ENCODE data around the gene HPN.
"Not testable (repeated sequence)": the region's sequence is repeated elsewhere in the genome, so short reads cannot be mapped to it uniquely, and the experiment has no call there.

Gene HPN

DNA sequence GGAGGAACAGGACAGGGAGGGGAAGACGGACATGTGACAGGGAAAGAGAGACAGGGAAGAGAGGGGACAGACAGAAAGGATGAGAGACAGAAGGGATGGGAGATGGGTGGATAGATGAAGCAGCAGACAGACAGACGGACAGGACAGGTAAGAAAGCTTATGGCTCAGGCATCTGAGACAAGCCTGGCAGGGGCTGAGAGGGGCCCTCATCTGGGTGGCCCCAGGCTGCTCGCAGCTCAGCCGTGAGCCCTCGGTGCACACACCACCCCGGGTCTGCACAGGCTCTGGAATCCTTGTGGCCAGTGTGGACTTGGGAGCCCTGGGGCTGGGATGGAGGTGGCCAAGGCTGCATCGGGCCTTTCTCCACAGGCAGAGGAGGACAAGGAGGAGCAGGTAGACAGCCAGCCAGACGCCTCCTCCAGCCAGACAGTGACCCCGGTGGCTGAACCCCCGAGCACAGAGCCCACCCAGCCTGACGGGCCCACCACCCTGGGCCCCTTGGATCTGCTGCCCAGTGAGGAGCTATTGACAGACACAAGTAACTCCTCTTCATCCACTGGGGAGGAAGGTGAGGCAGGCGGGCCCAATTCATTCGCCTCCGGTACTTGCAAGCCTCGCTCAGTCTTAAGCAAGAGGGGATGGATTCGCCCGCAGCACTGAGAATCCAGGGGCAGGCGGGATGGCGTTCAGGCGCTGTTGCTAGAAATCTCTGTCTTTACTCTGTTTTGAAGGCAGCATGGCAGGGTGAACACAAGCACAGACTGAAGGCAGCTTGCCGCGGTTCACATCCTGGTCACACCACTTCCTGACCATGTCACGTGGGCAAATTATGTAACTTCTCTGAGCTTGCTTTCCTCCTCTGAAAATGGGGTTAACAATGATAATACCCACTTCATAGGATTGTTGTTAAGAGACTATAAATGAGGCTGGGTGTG lies 27.4 kb upstream of the HPN start:
- DNase-seq = no peak
- Histone ChIP-seq H3K9me3 (ENCODE audit: severe bottlenecking) (peaks cover 3% of the 10 kb centered on the region), H3K4me3 (ENCODE audit: low read depth, low read length) (no peak overlapping the region), H3K27me3 (ENCODE audit: insufficient read depth, low read depth, severe bottlenecking) (no peaks in the 10 kb centered on the region), H3K27ac (peak overlapping the region; percentile 61; the same call in 1 of the 2 replicates), H3K36me3 (peaks cover 94% of the 10 kb centered on the region)
- no peak for TF ChIP-seq CTCF (IDR thresholded peaks at IDR 0.05; ENCODE audit: low read depth, low read length)

DNA sequence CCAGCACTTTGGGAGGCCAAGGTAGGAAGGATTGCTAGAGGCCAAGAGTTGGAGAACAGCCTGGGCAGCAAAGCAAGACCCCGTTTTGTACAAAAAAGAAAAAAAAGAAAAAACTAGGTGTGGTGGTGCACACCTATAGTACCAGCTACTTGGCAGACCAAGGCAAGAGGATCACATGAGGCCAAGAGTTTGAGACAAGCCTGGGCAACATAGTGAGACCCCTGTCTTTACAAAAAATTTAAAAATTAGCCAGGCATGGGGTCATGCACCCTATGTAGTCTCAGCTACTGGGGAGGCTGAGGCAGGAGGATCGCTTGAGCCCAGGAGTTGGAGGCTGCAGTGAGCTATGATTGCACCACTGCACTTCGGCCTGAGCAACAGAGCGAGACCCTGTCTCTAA lies 26.7 kb upstream of the HPN start:
- peaks cover 94% of the 10 kb centered on the region for H3K36me3 ChIP-seq
- H3K27me3 ChIP-seq (ENCODE audit: insufficient read depth, low read depth, severe bottlenecking); DNase-seq; H3K27ac ChIP-seq; H3K4me3 ChIP-seq (ENCODE audit: low read depth, low read length); H3K9me3 ChIP-seq (ENCODE audit: severe bottlenecking): not testable (repeated sequence)

- H3K36me3 ChIP-seq = peaks cover 94% of the 10 kb centered on the region
- no peak for TF ChIP-seq CTCF (IDR thresholded peaks at IDR 0.05; ENCODE audit: low read depth, low read length)
- no peak overlapping the region for H3K27ac ChIP-seq
- no peaks in the 10 kb centered on the region for H3K27me3 ChIP-seq (ENCODE audit: insufficient read depth, low read depth, severe bottlenecking)
- H3K4me3 ChIP-seq (ENCODE audit: low read depth, low read length) = no peak overlapping the region
- H3K9me3 ChIP-seq (ENCODE audit: severe bottlenecking) = peaks cover 3% of the 10 kb centered on the region
- DNase-seq = no peak
These were observed 26.1 kb upstream of the HPN start for GRCh38 chr19:35015270-35015953.

DNA sequence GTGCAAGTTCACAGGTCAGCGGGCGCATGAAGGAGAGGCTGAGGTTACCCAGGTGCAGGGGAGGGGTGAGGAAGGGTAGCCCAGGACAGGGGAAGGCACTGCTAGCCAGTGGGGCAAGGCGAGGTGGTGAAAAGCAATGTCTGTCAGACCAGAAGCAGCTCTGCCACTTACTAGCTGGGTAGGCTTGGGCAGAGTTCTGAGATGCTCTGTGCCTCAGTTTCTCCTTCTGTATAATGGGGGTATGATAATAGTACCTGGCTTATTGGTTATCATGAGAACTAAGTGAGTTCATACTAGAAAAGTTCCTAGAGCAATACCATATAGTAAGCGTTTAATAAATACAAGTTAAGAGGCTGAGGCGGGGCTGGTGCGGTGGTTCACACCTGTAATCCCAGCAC lies 25.6 kb upstream of the HPN start:
- no peak for TF ChIP-seq CTCF (IDR thresholded peaks at IDR 0.05; ENCODE audit: low read depth, low read length)
- H3K4me3 ChIP-seq (ENCODE audit: low read depth, low read length) = no peak overlapping the region
- H3K27me3 ChIP-seq (ENCODE audit: insufficient read depth, low read depth, severe bottlenecking) = no peaks in the 10 kb centered on the region
- H3K9me3 ChIP-seq (ENCODE audit: severe bottlenecking) = peaks cover 3% of the 10 kb centered on the region
- H3K36me3 ChIP-seq = peaks cover 96% of the 10 kb centered on the region
- DNase-seq = no peak
- H3K27ac ChIP-seq = no peak overlapping the region

GRCh38 chr19:35017507-35017906 lies 24.0 kb upstream of the HPN start:
- peaks cover 3% of the 10 kb centered on the region for H3K9me3 ChIP-seq (ENCODE audit: severe bottlenecking)
- H3K27me3 ChIP-seq (ENCODE audit: insufficient read depth, low read depth, severe bottlenecking) = no peaks in the 10 kb centered on the region
- H3K27ac ChIP-seq = no peak overlapping the region
- peaks cover 99% of the 10 kb centered on the region for H3K36me3 ChIP-seq
- H3K4me3 ChIP-seq (ENCODE audit: low read depth, low read length) = no peak overlapping the region
- no peak for TF ChIP-seq CTCF (IDR thresholded peaks at IDR 0.05; ENCODE audit: low read depth, low read length)
- no peak for DNase-seq

- Histone ChIP-seq H3K36me3 (peaks cover 97% of the 10 kb centered on the region), H3K27me3 (ENCODE audit: insufficient read depth, low read depth, severe bottlenecking) (no peaks in the 10 kb centered on the region), H3K9me3 (ENCODE audit: severe bottlenecking) (peaks cover 2% of the 10 kb centered on the region), H3K27ac (no peak overlapping the region), H3K4me3 (ENCODE audit: low read depth, low read length) (no peak overlapping the region)
- no peak for TF ChIP-seq CTCF (IDR thresholded peaks at IDR 0.05; ENCODE audit: low read depth, low read length)
- no peak for DNase-seq
These were observed 23.1 kb upstream of the HPN start for GRCh38 chr19:35018379-35018778.

All from WERI-Rb-1 (cell line).